Measurements from ENCODE around the gene TFF3.

DNA sequence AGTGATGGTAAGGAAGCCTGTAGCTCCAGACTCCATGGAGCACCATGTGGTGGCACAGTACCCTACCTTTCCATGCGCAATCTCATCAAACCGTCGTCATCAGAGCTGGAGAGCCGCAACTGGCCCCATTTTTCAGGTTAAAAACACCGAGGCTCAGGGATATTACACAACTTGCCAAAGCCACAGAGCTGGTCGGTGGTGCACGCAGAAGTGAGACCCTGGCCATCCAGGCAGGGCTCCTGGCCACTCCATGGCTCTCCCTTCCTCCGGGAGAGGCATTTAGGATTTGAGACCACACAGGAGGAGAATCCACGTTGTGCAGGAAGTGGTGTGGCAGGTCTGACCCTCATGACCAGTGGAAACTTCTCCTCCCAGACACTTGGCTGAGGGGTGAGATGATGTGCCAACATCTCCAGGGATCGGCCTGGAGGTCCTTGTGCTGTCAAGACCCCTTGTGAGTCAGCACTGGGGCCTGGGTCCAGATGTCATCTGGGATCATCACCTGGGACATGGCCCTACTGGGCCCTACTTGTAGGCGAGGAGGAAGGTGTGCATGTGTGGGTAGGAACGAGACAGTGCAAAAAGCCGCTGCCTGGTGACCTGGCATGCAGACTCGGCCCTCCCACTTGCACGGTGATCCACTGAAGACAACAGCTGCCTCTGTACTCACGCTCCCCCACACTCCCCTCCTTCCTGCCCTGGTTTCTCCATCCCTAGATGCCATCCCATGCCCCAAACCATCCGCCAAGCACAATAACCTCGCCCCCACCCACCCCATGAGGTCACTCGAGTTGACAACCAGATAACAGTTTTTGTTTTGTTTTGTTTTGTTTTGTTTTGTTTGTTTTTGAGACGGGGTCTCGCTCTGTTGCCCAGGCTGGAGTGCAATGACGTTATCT is 10.4 kb downstream of the TFF3 start:
- TF ChIP-seq, protein P1, sequence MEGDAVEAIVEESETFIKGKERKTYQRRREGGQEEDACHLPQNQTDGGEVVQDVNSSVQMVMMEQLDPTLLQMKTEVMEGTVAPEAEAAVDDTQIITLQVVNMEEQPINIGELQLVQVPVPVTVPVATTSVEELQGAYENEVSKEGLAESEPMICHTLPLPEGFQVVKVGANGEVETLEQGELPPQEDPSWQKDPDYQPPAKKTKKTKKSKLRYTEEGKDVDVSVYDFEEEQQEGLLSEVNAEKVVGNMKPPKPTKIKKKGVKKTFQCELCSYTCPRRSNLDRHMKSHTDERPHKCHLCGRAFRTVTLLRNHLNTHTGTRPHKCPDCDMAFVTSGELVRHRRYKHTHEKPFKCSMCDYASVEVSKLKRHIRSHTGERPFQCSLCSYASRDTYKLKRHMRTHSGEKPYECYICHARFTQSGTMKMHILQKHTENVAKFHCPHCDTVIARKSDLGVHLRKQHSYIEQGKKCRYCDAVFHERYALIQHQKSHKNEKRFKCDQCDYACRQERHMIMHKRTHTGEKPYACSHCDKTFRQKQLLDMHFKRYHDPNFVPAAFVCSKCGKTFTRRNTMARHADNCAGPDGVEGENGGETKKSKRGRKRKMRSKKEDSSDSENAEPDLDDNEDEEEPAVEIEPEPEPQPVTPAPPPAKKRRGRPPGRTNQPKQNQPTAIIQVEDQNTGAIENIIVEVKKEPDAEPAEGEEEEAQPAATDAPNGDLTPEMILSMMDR (conservative IDR thresholded peaks at IDR 0.05; ENCODE audit: low read depth, low read length), result no peak
- no peak for TF ChIP-seq EZH2 (IDR thresholded peaks at IDR 0.05; ENCODE audit: borderline replicate concordance, low read depth, low read length, poor library complexity, severe bottlenecking)

Data from A673 (cell line).